Neural cell (in vitro differentiated cells): Measurements from ENCODE around the gene DNAJC16. TPM values are rescaled to one million over a fixed set of nuclear protein-coding genes. Genes with fewer than 3 reads are reported as not detected.
"Not testable (repeated sequence)": the region's sequence is repeated elsewhere in the genome, so short reads cannot be mapped to it uniquely, and the experiment has no call there.

Experiments used
- H2AFZ ChIP-seq: fragments of 200-600, 300-800 bp; sonication (generic), shearing (Covaris generic); 2 replicates; pipeline ENCODE4 v1.6.0; 2014; ENCODE audit warnings: low read depth, mild to moderate bottlenecking, antibody characterized with exemption, low read length, moderate library complexity
- H3F3A ChIP-seq: fragments of 200-600 bp; shearing (Covaris generic); 2 replicates; pipeline ENCODE4 v1.6.1; 2016; ENCODE audit warnings: mild to moderate bottlenecking, moderate library complexity, mixed read lengths, antibody characterized with exemption, low read length; ENCODE audit not compliant: insufficient read depth, poor library complexity, severe bottlenecking
- H3K27ac ChIP-seq: fragments of 200-600, 300-800 bp; sonication (generic), shearing (Covaris generic); 2 replicates; pipeline ENCODE4 v1.5.1; 2014; ENCODE audit warnings: mild to moderate bottlenecking, low read length, moderate library complexity
- H3K27me3 ChIP-seq: fragments of 300-800, 200-600 bp; sonication (generic), shearing (Covaris generic); 2 replicates; pipeline ENCODE4 v1.6.0; 2014; ENCODE audit warnings: mild to moderate bottlenecking, low read depth, low read length, moderate library complexity; ENCODE audit not compliant: insufficient read depth
- H3K36me3 ChIP-seq: fragments of 300-800, 200-600 bp; sonication (generic), shearing (Covaris generic); 2 replicates; pipeline ENCODE4 v1.5.1; 2014; ENCODE audit warnings: mild to moderate bottlenecking, antibody characterized with exemption, low read length, moderate library complexity; ENCODE audit not compliant: insufficient read depth
- H3K4me2 ChIP-seq: fragments of 300-800, 200-600 bp; sonication (generic), shearing (Covaris generic); 2 replicates; pipeline ENCODE4 v1.6.0; 2014; ENCODE audit warnings: mild to moderate bottlenecking, low read length
- H3K4me3 ChIP-seq: fragments of 300-800, 200-600 bp; sonication (generic), shearing (Covaris generic); 2 replicates; pipeline ENCODE4 v1.5.1; 2014; ENCODE audit warnings: mild to moderate bottlenecking, low read length, moderate library complexity
- H3K79me2 ChIP-seq: fragments of 200-600 bp; shearing (Covaris generic); replicated peaks from 2 replicates; pipeline ENCODE4 v1.6.0; 2014; ENCODE audit warnings: mild to moderate bottlenecking, low read length, moderate library complexity; ENCODE audit not compliant: insufficient read depth
- H3K9ac ChIP-seq: fragments of 300-800, 200-600 bp; sonication (generic), shearing (Covaris generic); 2 replicates; pipeline ENCODE4 v1.6.1; 2016; ENCODE audit warnings: mild to moderate bottlenecking, low read length, mixed read lengths
- H3K9me2 ChIP-seq: fragments of 200-600 bp; shearing (Covaris generic); 2 replicates; pipeline ENCODE4 v1.6.1; 2016; ENCODE audit warnings: mild to moderate bottlenecking, low read length, mixed read lengths; ENCODE audit not compliant: insufficient read depth
- H3K9me3 ChIP-seq: fragments of 200-600, 300-800 bp; sonication (generic), shearing (Covaris generic); 2 replicates; pipeline ENCODE4 v1.6.1; 2016; ENCODE audit warnings: mild to moderate bottlenecking, mixed run types, low read length, moderate library complexity, mixed read lengths
- H4K20me1 ChIP-seq: fragments of 200-600 bp; shearing (Covaris generic); 2 replicates; pipeline ENCODE4 v1.6.1; 2016; ENCODE audit warnings: mild to moderate bottlenecking, mixed run types; ENCODE audit not compliant: insufficient read depth
- CTCF ChIP-seq: fragments of 450-650 bp; IDR thresholded peaks from 2 replicates; pipeline ENCODE4 v1.5.1; 2014; ENCODE audit warnings: antibody characterized with exemption, mild to moderate bottlenecking, moderate library complexity; ENCODE audit not compliant: poor library complexity, severe bottlenecking
- EP300 ChIP-seq: fragments of 450-650 bp; conservative IDR thresholded peaks from 2 replicates; pipeline ENCODE4 v1.6.1; 2014; ENCODE audit warnings: antibody characterized with exemption, mild to moderate bottlenecking, moderate library complexity; ENCODE audit not compliant: poor library complexity, severe bottlenecking
- EZH2 ChIP-seq: fragments of 200-600, 300-800 bp; shearing (Covaris generic), sonication (generic); IDR thresholded peaks from 2 replicates; pipeline ENCODE4 v1.6.1; 2014; ENCODE audit warnings: antibody characterized with exemption, low read length, borderline replicate concordance, mild to moderate bottlenecking; ENCODE audit not compliant: insufficient read depth, poor library complexity, severe bottlenecking
- MXI1 ChIP-seq: fragments of 450-650 bp; conservative IDR thresholded peaks from 2 replicates; pipeline ENCODE4 v1.6.1; 2014; ENCODE audit warnings: antibody characterized with exemption, mild to moderate bottlenecking; ENCODE audit not compliant: poor library complexity, severe bottlenecking
- POLR2AphosphoS5 ChIP-seq: IDR thresholded peaks from 2 replicates; pipeline ENCODE4 v1.6.1; 2012
- RAD21 ChIP-seq: fragments of 450-650 bp; conservative IDR thresholded peaks from 2 replicates; pipeline ENCODE4 v1.6.1; 2014; ENCODE audit warnings: antibody characterized with exemption, mild to moderate bottlenecking, moderate library complexity
- REST ChIP-seq: IDR thresholded peaks from 2 replicates; pipeline ENCODE4 v1.6.1; 2012; ENCODE audit warnings: borderline replicate concordance
- SMC3 ChIP-seq: fragments of 450-650 bp; conservative IDR thresholded peaks from 2 replicates; pipeline ENCODE4 v1.6.1; 2014; ENCODE audit warnings: antibody characterized with exemption, mild to moderate bottlenecking, moderate library complexity; ENCODE audit not compliant: poor library complexity
- TAF1 ChIP-seq: IDR thresholded peaks from 2 replicates; pipeline ENCODE4 v1.6.1; 2012; ENCODE audit warnings: low read depth
- polyA plus RNA-seq: library from polyadenylated mRNA; depleted of rRNA; stranded (reverse); fragments of >200 nt; gene quantifications from 2 replicates; pipeline ENCODE4 v1.2.3, GENCODE V29; 2014

The DNAJC16 gene
- polyA plus RNA-seq, 1 donor from 2014 or later: 10.9 TPM

- Histone ChIP-seq H3K27ac (no peak overlapping the region), H3F3A (no peaks in the 10 kb centered on the region), H3K9me2 (no peaks in the 10 kb centered on the region), H3K9ac (no peak overlapping the region), H2AFZ (no peak overlapping the region), H4K20me1 (no peaks in the 10 kb centered on the region), H3K36me3 (no peaks in the 10 kb centered on the region), H3K27me3 (no peaks in the 10 kb centered on the region), H3K4me3 (no peak overlapping the region), H3K4me2 (no peak overlapping the region), H3K79me2 (no peaks in the 10 kb centered on the region), H3K9me3 (no peaks in the 10 kb centered on the region)
- TF ChIP-seq TAF1 (no peak), CTCF (no peak), SMC3 (no peak), EZH2 (no peak), REST (no peak), MXI1 (no peak), POLR2AphosphoS5 (no peak), EP300 (no peak), RAD21 (no peak)
Measured at GRCh38 chr1:15477646-15478212, 48.9 kb upstream of the DNAJC16 start.

GRCh38 chr1:15479654-15480347, 46.8 kb upstream of the DNAJC16 start:
- Histone ChIP-seq H3F3A (no peaks in the 10 kb centered on the region), H3K36me3 (no peaks in the 10 kb centered on the region), H3K4me2 (no peak overlapping the region), H4K20me1 (no peaks in the 10 kb centered on the region), H3K79me2 (no peaks in the 10 kb centered on the region), H3K9ac (no peak overlapping the region), H3K4me3 (no peak overlapping the region), H3K9me3 (no peaks in the 10 kb centered on the region), H3K9me2 (no peaks in the 10 kb centered on the region), H2AFZ (no peak overlapping the region), H3K27ac (no peak overlapping the region), H3K27me3 (no peaks in the 10 kb centered on the region)
- TF ChIP-seq RAD21 (no peak), EZH2 (no peak), REST (no peak), CTCF (no peak), POLR2AphosphoS5 (no peak), SMC3 (no peak), MXI1 (no peak), TAF1 (no peak), EP300 (no peak)

GRCh38 chr1:15482455-15482854, 44.2 kb upstream of the DNAJC16 start:
- H3F3A ChIP-seq, H3K27ac ChIP-seq, H3K9ac ChIP-seq, H3K36me3 ChIP-seq, H3K9me2 ChIP-seq, H4K20me1 ChIP-seq, H3K79me2 ChIP-seq, H3K4me3 ChIP-seq, H3K4me2 ChIP-seq, H3K9me3 ChIP-seq, H3K27me3 ChIP-seq, H2AFZ ChIP-seq: not testable (repeated sequence)
